GM10266 (cell line): ENCODE measurements around the gene IL1RAPL1.

Experiments
- DNase-seq: peaks from one replicate; pipeline ENCODE4 v3.0.0; 2012; ENCODE audit errors: extremely low spot score
- TF ChIP-seq, protein P1 (sequence below): IDR thresholded peaks from 2 replicates; pipeline ENCODE4 v1.5.1; 2012; ENCODE audit warnings: mild to moderate bottlenecking, low read depth; ENCODE audit not compliant: control insufficient read depth, insufficient read depth; ENCODE audit errors: missing control alignments

IL1RAPL1 gene

DNA sequence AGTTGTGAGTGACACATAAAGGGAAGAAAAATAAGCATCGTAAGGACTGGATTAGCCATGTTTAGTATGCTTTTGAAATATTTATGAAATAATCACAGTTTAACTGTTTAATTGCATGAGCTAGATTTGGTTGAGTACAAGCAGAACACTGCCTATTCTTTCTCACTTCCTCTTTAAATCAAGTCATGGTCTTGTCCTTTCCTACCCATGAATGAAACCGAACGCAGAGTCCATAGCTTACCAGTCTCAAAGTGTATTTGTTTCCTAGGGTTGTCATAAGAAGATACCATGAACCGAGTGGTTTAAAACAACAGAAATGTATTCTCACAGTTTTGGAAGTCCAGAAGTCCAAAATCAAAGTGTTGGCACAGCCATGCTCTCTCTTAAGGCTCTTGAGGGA, 944.1 kb downstream of the IL1RAPL1 start:
- no peak for DNase-seq
- TF ChIP-seq, protein P1, sequence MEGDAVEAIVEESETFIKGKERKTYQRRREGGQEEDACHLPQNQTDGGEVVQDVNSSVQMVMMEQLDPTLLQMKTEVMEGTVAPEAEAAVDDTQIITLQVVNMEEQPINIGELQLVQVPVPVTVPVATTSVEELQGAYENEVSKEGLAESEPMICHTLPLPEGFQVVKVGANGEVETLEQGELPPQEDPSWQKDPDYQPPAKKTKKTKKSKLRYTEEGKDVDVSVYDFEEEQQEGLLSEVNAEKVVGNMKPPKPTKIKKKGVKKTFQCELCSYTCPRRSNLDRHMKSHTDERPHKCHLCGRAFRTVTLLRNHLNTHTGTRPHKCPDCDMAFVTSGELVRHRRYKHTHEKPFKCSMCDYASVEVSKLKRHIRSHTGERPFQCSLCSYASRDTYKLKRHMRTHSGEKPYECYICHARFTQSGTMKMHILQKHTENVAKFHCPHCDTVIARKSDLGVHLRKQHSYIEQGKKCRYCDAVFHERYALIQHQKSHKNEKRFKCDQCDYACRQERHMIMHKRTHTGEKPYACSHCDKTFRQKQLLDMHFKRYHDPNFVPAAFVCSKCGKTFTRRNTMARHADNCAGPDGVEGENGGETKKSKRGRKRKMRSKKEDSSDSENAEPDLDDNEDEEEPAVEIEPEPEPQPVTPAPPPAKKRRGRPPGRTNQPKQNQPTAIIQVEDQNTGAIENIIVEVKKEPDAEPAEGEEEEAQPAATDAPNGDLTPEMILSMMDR, result no peak

DNA sequence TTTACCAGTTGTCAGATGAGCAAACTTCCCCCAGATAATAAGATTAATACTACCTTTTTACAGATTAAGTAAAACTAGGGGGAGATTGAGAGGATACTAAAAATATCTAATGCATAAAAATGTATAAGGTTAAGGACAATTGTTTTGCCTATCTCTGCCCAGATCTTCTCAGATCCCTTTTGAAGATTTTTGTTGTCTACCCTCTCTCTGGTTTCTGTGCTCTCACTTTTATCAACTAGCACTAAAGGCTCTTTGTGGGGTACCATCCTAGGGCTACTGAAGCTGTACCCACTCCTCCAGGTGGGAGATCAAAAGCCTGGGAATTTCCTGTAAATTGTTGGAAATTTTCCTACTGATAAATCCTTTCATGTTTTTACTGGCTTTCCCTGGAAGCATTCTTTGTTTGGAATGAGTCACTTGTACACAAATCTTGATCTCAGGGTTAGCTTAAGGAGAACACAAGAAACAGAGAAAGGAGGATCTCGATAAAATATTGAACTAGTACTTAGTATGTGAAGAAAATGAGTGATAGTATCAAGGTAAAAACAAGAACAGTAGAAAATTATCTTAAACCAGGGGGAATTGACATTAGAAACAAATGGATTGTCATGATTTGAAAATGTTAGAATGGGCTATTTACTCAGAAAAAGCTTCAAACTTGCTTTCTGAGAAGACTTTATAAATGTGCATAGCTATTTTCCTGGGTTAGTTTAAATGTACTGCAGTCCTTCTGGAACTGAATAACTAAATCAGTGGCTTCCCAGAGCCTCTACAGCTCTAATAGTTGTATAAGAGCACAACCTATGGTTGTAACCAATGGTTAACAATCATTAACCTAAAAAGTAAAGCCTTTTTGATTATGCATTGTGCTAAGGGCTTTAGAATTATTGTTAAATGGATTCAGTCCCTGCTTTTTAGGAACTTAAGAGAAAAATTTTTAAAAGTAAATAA, 948.2 kb downstream of the IL1RAPL1 start:
- DNase-seq, result no peak
- TF ChIP-seq, protein P1, result no peak

DNA sequence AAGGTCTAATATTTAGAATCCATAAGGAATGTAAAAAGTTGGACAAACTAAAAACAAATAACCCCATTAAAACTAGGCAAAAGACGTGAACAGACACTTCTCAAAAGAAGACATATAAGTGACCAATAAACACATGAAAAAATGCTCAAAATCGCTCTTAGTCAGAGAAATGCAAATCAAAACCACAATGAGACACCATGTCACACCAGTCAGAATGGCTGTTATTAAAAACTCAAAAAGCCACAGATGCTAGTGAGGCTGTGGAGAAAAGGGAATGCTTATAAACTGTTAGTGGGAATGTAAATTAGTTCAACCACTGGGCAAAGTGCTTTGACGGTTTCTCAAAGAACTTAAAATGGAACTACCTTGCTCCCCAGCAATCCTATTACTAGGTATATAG, 953.8 kb downstream of the IL1RAPL1 start:
- TF ChIP-seq, protein P1, result no peak
- no peak for DNase-seq

DNA sequence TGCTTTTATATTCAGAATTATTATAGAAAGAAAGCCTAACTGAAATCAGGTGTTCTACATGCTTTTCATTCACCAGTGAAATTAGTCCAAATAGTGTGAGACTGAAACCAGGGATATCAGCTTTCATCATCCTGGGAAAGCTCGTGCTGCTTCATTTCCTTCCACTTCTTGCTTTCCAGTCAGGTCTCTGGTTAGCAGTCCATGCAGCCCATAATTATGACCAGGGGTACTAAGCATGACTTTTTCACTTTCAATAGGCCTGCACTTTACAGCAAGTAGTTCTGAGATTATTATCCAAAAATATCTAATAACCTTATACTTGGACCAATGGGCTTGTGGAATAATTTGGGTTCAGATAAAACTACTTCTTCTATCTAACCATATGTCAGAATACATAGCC, 954.9 kb downstream of the IL1RAPL1 start:
- no peak for DNase-seq
- TF ChIP-seq, protein P1, result no peak

DNA sequence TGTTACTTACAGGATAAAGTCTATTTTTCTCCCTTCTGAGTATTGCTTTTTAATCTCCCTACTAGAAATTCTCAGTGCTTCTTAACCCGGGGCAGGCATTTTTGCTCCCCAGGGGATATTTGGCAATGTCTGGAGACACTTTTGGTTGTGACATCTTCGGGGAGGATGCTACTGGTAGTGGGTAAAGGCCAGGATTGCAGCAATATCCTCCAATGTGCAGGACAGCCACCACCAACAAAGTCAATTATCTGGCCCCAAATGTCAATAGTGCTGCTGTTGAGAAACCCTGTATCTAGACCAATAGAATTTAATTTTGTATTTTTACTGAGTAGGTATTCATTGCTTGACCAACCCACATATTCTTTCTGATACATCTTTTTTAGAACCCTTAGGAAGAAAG, 958.6 kb downstream of the IL1RAPL1 start:
- no peak for DNase-seq
- TF ChIP-seq, protein P1, result no peak

DNA sequence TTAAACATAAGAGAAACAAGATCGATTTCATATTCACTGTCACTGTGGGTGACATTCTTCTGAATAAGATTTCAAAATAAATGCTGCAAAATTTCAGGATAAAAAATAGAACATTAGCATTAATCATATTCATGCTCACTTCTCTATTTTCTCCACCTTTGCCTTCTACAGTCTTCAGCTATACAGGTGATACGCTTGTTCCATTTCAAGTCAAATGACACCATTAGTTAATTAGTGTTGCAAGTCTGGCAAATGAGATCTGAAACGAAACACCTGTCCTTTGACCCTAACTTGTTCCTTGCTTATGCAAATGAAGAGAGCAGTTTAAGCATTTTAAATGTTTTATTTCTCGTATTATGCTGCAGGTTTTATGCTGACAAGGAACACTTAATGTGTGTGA, 960.6 kb downstream of the IL1RAPL1 start:
- no peak for DNase-seq
- TF ChIP-seq, protein P1, result no peak

DNA sequence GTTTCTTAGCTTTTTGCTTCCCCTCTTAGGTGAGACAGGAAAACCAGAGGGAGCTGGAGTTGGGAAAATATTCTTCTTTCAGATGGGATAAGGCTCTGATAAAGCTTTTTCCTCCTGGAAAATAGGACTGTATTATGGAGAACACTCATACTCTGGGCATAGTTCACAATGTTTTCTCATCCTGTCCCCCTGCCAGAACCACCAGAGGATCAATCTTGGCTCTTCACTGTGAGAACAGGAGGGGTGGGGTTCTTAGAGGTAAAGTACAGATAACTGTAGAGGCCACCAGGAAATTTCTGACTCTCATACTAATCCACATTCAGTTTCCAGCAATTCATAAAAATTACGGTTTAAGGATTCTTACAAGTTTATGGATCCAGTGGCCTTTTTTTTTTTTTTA, 966.3 kb downstream of the IL1RAPL1 start:
- DNase-seq, result no peak
- TF ChIP-seq, protein P1, result no peak
